Hepatocyte (in vitro differentiated cells): ENCODE measurements around the gene KCTD19.

ENCODE experiments used
- EZH2 ChIP-seq: fragments of 200-600 bp; sonication (generic); IDR thresholded peaks from 2 replicates; pipeline ENCODE4 v1.6.1; 2016; ENCODE audit warnings: antibody characterized with exemption, mild to moderate bottlenecking, borderline replicate concordance
- TF ChIP-seq, protein P1 (sequence below): fragments of 200-600 bp; sonication (generic); IDR thresholded peaks from 2 replicates; pipeline ENCODE4 v1.5.1; 2016; ENCODE audit warnings: antibody characterized with exemption, mild to moderate bottlenecking; ENCODE audit not compliant: poor library complexity

DNA sequence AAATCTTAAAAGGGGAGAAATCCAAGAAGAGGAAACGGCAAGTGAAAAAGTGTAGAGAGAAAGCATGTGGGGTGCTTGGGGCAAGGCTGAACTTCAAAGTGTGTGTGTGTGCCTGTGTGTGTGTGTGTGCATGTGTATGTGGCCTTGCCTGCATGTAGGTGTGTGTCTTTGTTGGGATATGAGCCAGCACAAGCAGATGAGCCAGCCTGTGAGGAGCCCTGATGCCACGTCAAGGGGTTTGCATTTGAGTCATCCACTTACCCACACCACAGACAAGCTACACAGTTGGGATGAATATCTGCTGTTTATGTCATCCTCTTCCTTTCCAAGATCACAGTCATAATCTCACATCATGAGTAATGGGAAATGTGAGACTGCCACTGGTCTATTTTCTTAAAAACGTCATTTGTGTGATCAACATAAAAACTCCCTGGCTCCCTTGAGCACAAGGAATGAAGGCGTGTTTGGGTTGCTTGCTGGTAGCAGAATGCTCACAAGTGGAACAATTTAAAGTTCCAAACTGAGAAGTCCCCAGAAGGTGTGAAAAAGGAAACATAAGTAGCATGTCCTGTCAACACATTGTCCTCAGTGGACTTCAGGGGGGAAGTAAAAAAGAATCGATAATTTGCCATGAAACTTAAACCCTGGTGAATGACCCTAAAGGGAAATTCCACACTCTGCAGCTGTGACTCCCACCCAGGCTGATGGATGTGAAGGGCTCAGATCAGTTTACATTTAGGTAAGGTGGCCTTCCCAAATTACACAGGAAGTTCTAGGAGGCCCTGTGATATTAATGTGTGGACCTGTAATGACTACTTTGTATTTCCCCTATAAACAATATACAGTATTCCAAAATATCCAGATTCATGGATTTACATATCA is 14.7 kb downstream of the KCTD19 start:
- TF ChIP-seq, protein P1, sequence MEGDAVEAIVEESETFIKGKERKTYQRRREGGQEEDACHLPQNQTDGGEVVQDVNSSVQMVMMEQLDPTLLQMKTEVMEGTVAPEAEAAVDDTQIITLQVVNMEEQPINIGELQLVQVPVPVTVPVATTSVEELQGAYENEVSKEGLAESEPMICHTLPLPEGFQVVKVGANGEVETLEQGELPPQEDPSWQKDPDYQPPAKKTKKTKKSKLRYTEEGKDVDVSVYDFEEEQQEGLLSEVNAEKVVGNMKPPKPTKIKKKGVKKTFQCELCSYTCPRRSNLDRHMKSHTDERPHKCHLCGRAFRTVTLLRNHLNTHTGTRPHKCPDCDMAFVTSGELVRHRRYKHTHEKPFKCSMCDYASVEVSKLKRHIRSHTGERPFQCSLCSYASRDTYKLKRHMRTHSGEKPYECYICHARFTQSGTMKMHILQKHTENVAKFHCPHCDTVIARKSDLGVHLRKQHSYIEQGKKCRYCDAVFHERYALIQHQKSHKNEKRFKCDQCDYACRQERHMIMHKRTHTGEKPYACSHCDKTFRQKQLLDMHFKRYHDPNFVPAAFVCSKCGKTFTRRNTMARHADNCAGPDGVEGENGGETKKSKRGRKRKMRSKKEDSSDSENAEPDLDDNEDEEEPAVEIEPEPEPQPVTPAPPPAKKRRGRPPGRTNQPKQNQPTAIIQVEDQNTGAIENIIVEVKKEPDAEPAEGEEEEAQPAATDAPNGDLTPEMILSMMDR = no peak
- TF ChIP-seq EZH2 = no peak
